Ovary (tissue), 1 donor: ENCODE measurements around the gene C6orf15.

Experiments
- EP300 ChIP-seq: sonication (generic); formaldehyde crosslinking; IDR thresholded peaks from one replicate; pipeline ENCODE4 v1.6.1; 2017; ENCODE audit warnings: antibody characterized with exemption
- POLR2A ChIP-seq: fragments of 450-650 bp; IDR thresholded peaks from one replicate; pipeline ENCODE4 v1.6.1; 2017; ENCODE audit warnings: antibody characterized with exemption, mild to moderate bottlenecking, moderate library complexity

DNA sequence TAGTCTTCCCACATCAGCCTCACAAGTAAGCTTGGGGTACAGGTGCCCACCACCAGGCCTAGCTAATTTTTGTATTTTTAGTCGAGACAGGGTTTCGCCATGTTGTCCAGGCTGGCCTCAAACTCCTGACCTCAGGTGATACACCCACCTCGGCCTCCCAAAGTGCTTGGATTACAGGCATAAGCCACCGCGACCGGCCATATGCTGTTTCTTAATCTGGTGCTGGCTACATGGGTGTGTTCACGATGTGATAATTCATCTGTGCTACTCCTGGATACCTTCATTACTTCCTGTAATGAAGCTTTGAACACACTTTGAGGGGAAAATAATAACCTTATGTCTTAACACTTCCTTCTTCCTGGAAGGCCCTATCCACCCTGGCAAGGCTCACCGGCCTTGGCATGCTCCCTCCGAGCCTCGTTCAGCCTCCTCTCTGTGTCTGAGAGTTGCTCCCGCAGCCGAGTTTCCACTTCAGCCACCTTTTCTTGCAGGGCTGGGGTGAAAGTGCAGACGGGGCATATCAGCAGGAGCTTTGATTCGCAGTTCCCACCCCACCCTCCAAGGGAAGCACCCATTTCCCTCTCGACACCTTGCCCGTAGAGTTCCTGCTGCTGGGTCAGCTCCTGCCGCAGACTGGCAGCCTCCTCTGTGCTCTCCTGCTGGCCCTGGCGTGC lies 32.1 kb upstream of the C6orf15 start:
- TF ChIP-seq EP300, result no peak
- no peak for TF ChIP-seq POLR2A
